Activated T-cell treated with anti-CD3 and anti-CD28 coated beads, Interleukin-2, amount 50 U/mL, for 4 hours (primary cell): ENCODE measurements around the gene CSNK1G3. TPM values are rescaled to one million over a fixed set of nuclear protein-coding genes. Genes with fewer than 3 reads are reported as not detected.

Experiments used
- ATAC-seq, 2 donors: fragments of 200-7000 bp; cut with Tn5 transposase; one replicate each; pipeline ENCODE4 v1.10.0; 2021
- DNase-seq: peaks from one replicate; pipeline ENCODE4 v3.0.0-alpha.2; 2020
- H3K27me3 Mint-ChIP-seq: one replicate; pipeline ENCODE4 v1.8.0; 2021; ENCODE audit warnings: low read depth, mixed read lengths
- H3K36me3 Mint-ChIP-seq: one replicate; pipeline ENCODE4 v1.8.0; 2022; ENCODE audit warnings: mixed read lengths; ENCODE audit not compliant: insufficient read depth
- H3K4me1 Mint-ChIP-seq: one replicate; pipeline ENCODE4 v1.8.0; 2021; ENCODE audit warnings: low read depth, mixed read lengths
- H3K4me3 Mint-ChIP-seq: one replicate; pipeline ENCODE4 v1.8.0; 2021; ENCODE audit warnings: mild to moderate bottlenecking, moderate library complexity, mixed read lengths
- H3K9me3 Mint-ChIP-seq: one replicate; pipeline ENCODE4 v1.8.0; 2021; ENCODE audit warnings: mixed read lengths
- total RNA-seq, 3 donors: library from RNA; stranded (reverse); gene quantifications; one replicate each; pipeline ENCODE4 v1.2.1, GENCODE V29; 2021

Gene CSNK1G3
- total RNA-seq, 3 donors from 2014 or later: 34.5 to 38.2 (median 38.1) TPM

DNA sequence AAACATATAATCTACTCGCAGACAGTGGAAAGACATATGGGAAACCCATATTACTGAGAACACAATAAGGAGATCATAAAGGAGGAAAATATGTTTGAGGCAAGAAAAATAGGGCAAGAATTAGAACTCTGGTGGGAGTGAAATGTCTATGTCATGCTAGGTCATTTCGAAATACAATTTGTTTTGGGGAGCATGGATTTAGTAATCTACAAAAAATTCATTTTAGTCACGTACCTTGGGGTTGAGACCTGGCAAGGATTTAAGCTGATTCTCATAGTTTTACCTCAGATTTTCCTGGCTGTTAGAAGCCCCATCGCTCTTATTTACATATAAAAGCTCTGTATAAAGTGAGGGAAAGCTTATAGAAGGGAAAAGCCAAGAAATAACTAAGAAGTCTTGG lies 11.5 kb upstream of the CSNK1G3 start:
- Mint-ChIP-seq H3K27me3 (peaks cover 4% of the 10 kb centered on the region), H3K4me3 (no peak overlapping the region), H3K9me3 (no peaks in the 10 kb centered on the region), H3K4me1 (peaks cover 4% of the 10 kb centered on the region), H3K36me3 (no peaks in the 10 kb centered on the region)
- no peak for DNase-seq
- no peak for ATAC-seq

DNA sequence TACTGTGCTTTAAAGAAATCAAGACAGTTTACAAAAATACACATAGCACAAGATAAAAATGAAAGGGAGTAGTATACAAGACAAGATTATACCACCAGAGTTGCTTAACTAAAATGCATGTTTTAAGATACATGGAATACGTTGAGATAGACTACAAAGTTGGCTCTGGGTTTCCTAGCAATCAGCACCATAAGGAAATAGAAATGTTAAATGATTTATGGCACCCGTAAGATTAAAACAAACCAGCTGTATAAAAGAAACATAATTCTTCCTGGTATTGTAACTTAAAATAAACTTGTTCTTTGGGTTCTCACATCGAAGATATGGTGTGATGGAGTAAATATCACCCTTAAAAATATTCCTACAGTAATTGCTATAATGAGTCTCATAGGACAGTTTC lies 9.9 kb upstream of the CSNK1G3 start:
- H3K27me3 Mint-ChIP-seq: peaks cover 11% of the 10 kb centered on the region
- no peak overlapping the region for H3K4me3 Mint-ChIP-seq
- no peaks in the 10 kb centered on the region for H3K9me3 Mint-ChIP-seq
- H3K36me3 Mint-ChIP-seq: no peaks in the 10 kb centered on the region
- ATAC-seq (no peak), DNase-seq (no peak)
- H3K4me1 Mint-ChIP-seq: peaks cover 3% of the 10 kb centered on the region

DNA sequence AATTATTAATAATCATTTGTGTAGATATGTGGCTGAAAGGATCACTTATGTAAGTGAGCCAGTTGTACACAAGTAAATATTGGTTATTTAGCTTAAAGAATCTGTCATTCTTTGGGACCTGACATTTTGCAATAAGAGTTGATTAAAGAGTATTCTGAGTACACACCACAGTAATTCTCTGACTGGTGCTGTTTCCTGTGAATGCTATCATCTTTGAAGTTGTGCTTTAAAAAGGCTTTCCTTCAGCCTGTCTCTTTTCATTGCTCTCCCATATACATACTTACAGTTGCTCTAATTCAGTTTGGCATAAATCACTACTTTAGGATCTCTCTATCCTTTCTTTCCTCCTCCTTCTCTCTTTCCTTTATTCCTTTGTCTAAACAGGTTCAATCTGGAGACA lies 8.7 kb upstream of the CSNK1G3 start:
- H3K27me3 Mint-ChIP-seq: peaks cover 13% of the 10 kb centered on the region
- H3K9me3 Mint-ChIP-seq: no peaks in the 10 kb centered on the region
- no peak overlapping the region for H3K4me3 Mint-ChIP-seq
- DNase-seq (no peak), ATAC-seq (no peak)
- peaks cover 3% of the 10 kb centered on the region for H3K4me1 Mint-ChIP-seq
- H3K36me3 Mint-ChIP-seq: no peaks in the 10 kb centered on the region

DNA sequence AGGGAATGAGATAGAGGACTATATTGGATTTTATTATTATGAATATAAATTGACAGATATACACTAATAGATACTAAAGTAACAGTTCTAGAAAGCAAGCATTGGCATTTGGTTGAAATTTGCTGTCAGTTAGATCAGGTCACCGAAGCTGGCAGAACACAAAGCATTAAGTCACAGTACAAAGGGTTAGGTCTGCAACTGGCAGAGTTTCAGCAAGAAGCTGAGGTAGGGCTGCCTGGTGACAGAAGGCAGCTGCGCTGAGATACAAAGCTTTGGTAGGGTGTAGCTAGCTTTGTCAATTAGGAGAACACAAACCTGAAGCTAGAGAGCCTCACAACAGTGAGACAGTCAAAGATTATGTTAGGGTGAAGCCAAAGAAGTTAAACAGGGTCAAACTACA lies 6.3 kb upstream of the CSNK1G3 start:
- Mint-ChIP-seq H3K36me3 (no peaks in the 10 kb centered on the region), H3K4me1 (peaks cover 4% of the 10 kb centered on the region), H3K9me3 (no peaks in the 10 kb centered on the region), H3K4me3 (no peak overlapping the region), H3K27me3 (peaks cover 13% of the 10 kb centered on the region)
- DNase-seq (no peak), ATAC-seq (no peak)

DNA sequence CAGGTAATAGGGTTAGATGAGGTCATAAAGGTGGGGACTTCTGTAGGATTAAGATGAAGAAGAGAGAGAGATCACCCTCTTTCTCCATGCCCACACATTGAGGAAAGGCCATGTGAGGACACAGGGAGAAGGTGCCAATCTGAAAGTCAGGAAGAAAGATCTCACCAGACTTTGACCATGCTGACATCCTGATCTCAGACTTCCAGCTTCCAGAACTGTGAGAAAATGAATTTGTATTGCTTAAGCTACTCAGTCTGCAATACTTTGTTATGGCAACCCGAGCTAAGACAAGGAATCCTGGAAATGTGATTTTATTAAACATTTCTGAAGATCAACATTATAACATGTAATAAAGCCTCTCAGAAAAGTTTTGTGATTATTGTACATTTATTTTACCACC lies 3.5 kb upstream of the CSNK1G3 start:
- Mint-ChIP-seq H3K9me3 (no peaks in the 10 kb centered on the region), H3K36me3 (no peaks in the 10 kb centered on the region), H3K27me3 (peaks cover 13% of the 10 kb centered on the region), H3K4me1 (peaks cover 16% of the 10 kb centered on the region), H3K4me3 (no peak overlapping the region)
- no peak for ATAC-seq
- no peak for DNase-seq

DNA sequence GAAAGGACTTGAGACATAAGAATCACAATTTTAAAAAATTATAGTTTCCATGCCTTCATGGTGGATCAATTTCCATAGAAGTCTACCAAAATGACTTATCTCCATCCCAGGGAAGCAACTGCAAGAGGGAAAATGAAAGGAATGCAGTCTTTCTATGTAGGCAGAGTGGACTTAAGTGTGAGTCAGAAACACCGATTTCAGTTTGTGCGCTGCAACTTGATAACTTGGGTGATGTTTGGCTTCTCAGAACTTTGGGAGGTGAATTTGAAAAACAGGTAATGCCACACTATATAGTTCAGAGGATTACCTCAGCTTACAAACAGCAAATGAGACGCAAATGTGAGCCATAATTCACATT lies 708 bp upstream of the CSNK1G3 start:
- no peaks in the 10 kb centered on the region for H3K9me3 Mint-ChIP-seq
- ATAC-seq (no peak), DNase-seq (no peak)
- peaks cover 41% of the 10 kb centered on the region for H3K4me1 Mint-ChIP-seq
- H3K4me3 Mint-ChIP-seq: peak overlapping the region; percentile 94
- peaks cover 3% of the 10 kb centered on the region for H3K36me3 Mint-ChIP-seq
- H3K27me3 Mint-ChIP-seq: peaks cover 5% of the 10 kb centered on the region

DNA sequence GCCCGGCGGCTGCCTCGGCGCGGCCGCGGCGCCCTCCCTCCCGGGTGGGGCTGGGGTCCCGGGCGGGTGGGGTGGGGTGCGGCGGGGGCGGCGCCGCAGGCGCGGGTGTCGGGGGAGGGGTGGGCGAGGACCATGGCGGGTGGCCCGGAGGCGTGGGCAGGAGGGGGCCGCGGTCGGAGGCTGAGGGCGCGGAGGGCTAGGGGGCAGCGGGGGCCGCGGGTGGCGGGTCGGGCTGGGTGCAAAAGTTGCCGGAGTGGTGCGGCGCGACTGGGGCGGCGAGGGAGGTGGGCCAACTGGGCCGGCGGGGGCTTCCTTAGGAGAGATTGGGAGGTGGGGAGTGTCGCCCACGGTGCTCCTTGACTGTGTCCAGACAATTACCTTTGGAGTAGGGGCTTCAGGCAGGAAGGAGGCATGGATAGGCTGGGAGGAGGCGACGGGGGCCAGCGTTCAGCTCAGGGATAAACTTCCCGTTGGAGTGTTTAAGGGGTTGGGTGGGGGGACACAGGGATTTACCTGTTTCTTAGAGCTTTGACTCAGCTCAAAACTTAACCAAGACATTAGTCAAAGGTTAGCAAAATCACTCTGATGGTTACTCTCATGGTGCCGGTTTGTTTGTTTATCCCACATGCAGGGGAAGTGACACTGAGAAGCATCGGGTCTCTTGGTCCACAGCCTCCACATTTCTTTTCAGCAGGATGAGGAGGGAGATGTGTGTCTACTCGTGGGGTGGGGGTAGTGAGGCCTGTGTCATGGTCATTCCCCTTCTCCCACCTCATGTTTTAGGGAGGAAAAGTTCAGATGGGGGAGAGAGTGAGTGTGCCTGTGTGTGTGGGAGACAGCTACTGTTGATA lies 859 bp downstream of the CSNK1G3 start:
- H3K27me3 Mint-ChIP-seq: no peaks in the 10 kb centered on the region
- peaks cover 52% of the 10 kb centered on the region for H3K4me1 Mint-ChIP-seq
- peak; percentile 11 for DNase-seq
- peak overlapping the region; percentile 96 for H3K4me3 Mint-ChIP-seq
- ATAC-seq: peak; percentile 11 to 27
- no peaks in the 10 kb centered on the region for H3K9me3 Mint-ChIP-seq
- peaks cover 3% of the 10 kb centered on the region for H3K36me3 Mint-ChIP-seq

DNA sequence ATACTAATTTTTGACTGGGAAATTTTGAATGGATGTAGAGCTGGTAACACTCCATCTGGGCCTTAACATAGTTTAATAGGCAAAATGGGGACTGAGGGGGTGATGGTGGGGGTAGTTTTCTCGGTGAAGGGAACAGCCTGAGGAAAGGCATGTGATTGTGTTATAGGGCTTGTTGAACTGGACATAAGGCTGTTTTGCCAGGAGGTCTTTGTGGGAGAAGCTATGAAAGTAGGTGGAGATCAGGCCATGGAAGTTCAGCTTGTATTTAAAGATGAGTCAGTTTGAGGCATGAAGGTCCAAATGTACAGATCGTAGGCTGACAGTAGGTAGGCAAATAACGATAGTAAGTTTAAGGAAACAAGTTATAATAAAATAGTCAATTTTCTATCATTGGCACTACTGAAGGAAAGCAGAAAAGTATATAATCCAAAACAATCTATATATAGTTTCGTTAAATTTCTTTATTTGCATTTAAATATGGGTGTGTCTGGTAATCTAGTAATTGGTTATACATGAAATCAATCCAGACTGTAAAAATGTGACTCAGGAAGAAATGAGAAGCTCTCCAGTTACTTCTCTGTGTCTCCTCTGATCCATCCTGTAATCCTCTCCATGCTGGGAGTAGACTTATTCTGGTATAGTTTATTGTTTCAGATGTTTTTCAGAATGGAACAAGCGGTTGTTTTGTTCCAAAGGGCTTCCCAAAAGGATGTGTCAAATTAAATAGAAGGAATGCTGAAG lies 2.8 kb downstream of the CSNK1G3 start:
- Mint-ChIP-seq H3K27me3 (no peaks in the 10 kb centered on the region), H3K9me3 (no peaks in the 10 kb centered on the region), H3K4me3 (peak overlapping the region; percentile 73), H3K4me1 (peaks cover 64% of the 10 kb centered on the region), H3K36me3 (peaks cover 6% of the 10 kb centered on the region)
- DNase-seq (no peak), ATAC-seq (no peak)

DNA sequence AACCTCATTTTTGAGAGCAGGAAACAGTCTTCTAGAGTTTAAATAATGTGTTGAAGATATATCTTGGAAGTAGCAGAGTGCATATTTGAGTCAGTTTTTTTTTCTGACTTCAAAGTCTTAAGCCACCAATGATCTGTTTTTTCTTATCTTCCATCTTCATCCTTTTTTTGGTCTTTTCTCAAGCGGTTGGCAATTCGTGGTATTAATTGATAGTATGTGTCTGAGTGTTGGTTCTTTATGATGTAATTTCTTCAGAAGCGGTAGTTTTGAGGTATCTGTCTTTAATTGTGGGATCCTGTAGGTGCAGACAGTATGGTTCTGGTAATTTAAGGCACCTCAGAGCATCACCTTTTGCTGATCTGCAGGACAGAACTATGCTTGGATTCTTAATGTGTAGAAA lies 3.9 kb downstream of the CSNK1G3 start:
- DNase-seq: no peak
- ATAC-seq: peak; percentile 8 to 19
- Mint-ChIP-seq H3K4me3 (peak overlapping the region; percentile 42), H3K27me3 (no peaks in the 10 kb centered on the region), H3K36me3 (peaks cover 6% of the 10 kb centered on the region), H3K9me3 (no peaks in the 10 kb centered on the region), H3K4me1 (peaks cover 68% of the 10 kb centered on the region)

DNA sequence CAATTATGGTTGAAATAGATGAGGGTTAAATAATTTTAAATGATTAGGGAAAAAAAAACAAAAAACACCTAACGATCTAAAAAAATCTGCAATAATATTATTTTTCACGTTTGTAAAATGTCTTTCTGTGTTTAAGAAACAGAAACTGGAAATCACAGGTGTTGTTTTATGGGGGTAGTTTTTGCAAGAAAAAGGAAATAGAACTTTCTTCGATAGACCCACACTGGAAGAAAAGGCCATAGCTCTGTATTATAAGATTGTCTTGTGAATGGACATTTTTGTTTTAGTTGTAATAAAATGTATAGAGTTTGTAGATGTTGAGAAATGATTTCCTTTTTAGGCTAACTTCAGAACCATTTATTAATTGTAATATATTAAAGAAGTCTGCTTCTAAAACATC lies 5.5 kb downstream of the CSNK1G3 start:
- no peak overlapping the region for H3K4me3 Mint-ChIP-seq

DNA sequence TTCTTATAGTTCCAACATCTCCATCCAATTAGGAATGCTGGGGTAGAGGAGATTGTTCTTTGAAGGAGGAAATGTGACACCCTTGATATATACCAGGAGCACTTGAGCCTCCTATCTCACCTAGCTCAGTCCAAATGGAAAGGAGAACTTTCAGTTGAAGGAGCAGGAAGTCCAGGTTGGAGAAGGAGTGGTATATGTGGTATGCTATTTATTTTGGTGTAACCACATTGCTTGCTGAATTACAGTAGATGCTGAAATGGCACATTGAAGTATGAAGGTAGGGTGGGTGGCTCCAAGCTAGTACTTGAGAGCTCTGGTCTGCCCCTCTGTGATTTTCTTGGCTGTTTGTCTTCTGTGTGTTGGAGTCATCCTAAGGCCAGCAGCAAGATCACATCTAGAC lies 6.1 kb downstream of the CSNK1G3 start:
- DNase-seq (no peak), ATAC-seq (no peak)
- H3K4me1 Mint-ChIP-seq: peaks cover 61% of the 10 kb centered on the region
- H3K27me3 Mint-ChIP-seq: no peaks in the 10 kb centered on the region
- H3K4me3 Mint-ChIP-seq: no peak overlapping the region
- peaks cover 6% of the 10 kb centered on the region for H3K36me3 Mint-ChIP-seq
- no peaks in the 10 kb centered on the region for H3K9me3 Mint-ChIP-seq

More for the DNA sequence above, 5.5 kb downstream of the CSNK1G3 start:
- DNase-seq: no peak
- ATAC-seq: no peak
- no peaks in the 10 kb centered on the region for H3K27me3 Mint-ChIP-seq
- H3K4me1 Mint-ChIP-seq: peaks cover 60% of the 10 kb centered on the region
- peaks cover 6% of the 10 kb centered on the region for H3K36me3 Mint-ChIP-seq
- no peaks in the 10 kb centered on the region for H3K9me3 Mint-ChIP-seq

DNA sequence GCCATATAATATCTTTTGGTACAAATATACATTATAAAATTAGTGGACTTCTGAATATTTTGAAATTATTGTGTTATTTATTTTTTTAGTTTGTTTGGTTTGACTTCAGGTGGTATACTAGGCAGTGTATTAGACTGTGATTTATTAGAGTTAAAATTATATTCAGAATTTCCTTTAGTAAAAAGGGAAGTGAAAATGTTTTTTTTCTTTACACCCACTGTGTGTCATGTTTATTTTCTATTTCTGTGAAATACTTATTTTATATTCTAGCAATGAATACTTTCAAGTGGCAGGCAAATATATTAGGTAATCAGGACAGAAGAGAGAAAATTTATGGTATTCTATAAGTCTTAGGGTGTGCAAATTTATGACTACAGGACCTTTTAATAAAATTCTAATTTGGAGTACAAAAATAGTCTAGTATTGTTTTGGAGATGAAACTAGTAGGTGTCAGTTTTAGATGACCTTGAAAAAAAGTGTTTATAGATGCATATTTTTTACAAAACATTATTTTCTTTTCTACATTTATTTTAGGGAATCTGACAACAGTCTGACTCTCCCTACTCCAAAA lies 8.8 kb downstream of the CSNK1G3 start:
- Mint-ChIP-seq H3K9me3 (no peaks in the 10 kb centered on the region), H3K4me1 (peaks cover 55% of the 10 kb centered on the region), H3K4me3 (no peak overlapping the region), H3K27me3 (no peaks in the 10 kb centered on the region), H3K36me3 (peaks cover 3% of the 10 kb centered on the region)
- DNase-seq (no peak), ATAC-seq (no peak)

DNA sequence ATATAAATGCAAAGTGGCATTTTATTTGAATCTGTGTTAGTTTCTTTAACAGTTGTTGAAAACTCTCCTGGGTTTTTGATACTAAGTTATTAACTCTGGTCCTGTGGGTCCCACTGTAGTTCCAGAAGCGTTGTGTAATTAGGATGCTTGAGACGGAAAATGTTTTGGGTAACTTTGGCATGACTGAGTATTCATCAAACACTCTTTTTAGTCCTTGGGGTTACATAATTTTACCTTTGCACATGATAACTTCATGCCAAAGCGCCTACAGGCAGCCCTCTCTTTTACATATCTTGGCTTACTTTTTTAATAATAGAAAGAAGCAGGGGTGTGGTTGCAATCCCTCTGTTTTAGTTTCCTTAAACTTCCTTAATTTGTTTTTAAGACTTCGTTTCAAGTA lies 12.2 kb downstream of the CSNK1G3 start:
- ATAC-seq (no peak), DNase-seq (no peak)
- Mint-ChIP-seq H3K36me3 (peaks cover 5% of the 10 kb centered on the region), H3K4me3 (no peak overlapping the region), H3K4me1 (peaks cover 56% of the 10 kb centered on the region), H3K9me3 (no peaks in the 10 kb centered on the region), H3K27me3 (no peaks in the 10 kb centered on the region)

DNA sequence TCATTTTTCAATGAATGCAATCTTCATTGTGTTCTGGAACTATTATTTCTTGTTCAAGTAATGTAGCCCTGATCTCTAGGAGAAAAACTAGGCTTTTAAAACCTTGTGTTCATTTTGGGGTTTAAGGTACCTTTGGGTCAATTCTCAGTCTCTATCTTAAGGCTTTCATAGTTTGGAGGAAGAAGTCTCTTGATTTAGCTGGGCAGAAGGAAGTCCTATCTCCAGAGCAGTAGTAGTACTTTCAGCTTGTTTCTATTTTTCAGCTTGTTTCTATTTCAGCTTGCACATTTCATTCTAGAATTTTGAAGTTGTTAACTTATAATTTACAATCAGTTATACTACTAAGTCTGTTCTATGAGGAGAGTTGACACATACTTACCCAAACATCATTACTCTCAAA lies 15.2 kb downstream of the CSNK1G3 start:
- no peak for DNase-seq
- Mint-ChIP-seq H3K36me3 (peaks cover 2% of the 10 kb centered on the region), H3K27me3 (no peaks in the 10 kb centered on the region), H3K4me3 (no peak overlapping the region), H3K4me1 (peaks cover 61% of the 10 kb centered on the region), H3K9me3 (no peaks in the 10 kb centered on the region)
- no peak for ATAC-seq

DNA sequence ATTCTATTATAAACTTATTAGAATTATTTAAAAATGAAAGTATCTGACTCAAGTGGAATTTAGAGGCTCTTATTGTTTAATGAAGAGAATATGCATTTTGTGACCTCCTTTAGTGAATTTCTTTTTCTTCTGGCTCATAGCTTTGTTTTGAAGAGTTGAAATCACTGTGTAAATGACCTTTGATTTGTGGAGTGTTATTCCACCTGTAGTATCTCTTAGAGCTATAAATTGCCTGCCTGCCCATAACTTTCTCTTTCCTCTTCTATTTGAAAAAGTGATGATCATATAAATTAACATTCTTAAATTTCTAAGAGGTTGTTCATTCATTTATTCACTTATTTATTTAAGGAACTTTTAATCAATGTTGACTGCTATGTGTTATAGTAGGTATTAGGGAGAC lies 16.1 kb downstream of the CSNK1G3 start:
- Mint-ChIP-seq H3K9me3 (no peaks in the 10 kb centered on the region), H3K4me1 (peaks cover 62% of the 10 kb centered on the region), H3K36me3 (peaks cover 2% of the 10 kb centered on the region), H3K27me3 (no peaks in the 10 kb centered on the region), H3K4me3 (no peak overlapping the region)
- ATAC-seq (no peak), DNase-seq (no peak)
